NCI-H748 (cell line): ENCODE measurements around the gene PEX1.
"Not testable (repeated sequence)": the region's sequence is repeated elsewhere in the genome, so short reads cannot be mapped to it uniquely, and the experiment has no call there.

ENCODE experiments used
- DNase-seq: peaks from one replicate; lab custom pipeline; 2025; ENCODE audit not compliant: unreplicated experiment; lab: John Stamatoyannopoulos, UW

PEX1 gene

DNA sequence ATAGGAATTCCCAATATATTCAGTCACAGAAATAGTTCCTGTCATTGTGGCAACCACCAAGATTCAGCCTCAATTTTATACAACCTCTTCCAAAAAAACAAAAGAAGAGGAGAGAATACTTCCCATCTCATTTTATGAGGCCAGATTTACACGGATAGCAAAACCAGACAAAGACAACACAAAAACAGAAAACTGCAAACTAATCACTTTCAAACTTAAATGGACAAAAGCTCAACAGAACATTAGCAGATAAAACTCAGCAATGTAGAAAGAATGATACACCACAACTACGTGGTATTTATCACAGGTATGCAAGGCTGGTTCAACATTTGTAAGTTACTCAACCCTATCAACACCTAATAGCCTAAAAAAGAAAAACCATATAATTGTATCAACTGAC is 22.0 kb downstream of the PEX1 start:
- no peak for DNase-seq

DNA sequence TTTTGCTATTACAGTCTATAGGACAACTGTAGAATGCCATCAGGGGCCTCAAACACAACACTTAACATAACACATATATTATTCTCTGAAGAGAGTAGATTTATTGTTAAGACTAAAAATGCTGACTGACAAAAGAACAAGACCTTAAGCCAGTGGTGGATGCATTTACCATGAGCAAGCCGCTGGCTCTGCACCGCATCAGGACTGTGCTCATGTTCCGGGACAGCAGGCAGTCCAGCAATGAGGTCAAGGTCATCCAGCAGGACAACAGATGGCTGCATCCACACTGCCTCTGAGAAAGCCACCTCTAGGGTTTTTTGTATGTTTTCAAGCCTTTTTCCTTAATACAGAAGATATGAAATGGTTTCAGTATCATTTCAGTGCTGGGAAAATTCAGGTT is 23.8 kb downstream of the PEX1 start:
- DNase-seq = no peak

DNA sequence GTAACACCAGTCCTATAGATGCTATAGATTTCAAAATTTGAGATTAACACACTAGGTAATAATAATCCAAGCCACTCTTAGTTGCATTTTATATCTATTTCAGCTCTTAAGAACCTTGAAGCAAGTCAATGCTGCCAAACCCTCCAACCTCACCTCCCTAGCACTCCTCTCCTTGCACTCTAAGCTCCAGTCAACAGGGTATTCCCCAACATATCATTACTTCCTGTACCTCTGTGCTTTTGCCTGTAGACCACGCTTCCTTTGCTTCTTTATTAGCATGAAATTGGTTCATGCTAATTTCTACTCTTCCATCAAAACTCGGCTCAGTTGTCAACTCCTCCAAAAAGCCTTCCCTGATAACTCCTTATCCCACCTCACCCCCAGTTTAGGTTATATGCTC is 24.6 kb downstream of the PEX1 start:
- DNase-seq = no peak

DNA sequence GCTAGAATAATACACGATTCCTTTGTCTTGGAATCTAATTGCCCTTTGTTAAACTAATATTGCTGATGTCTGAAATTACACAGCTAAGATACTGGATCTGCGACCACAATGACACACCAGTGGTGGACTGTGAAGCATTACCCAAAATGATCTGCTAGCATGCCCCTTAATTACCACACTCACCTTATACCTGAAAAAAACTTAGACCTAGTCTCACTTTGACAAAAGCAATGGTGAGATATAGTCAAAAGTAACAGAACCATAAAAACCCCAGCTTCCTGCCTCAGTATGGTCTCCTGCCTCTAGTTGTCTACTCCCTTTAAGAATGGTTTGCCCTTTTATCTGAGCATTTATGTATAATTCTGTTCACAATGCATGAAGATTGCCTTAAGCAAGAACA is 29.8 kb downstream of the PEX1 start:
- no peak for DNase-seq

DNA sequence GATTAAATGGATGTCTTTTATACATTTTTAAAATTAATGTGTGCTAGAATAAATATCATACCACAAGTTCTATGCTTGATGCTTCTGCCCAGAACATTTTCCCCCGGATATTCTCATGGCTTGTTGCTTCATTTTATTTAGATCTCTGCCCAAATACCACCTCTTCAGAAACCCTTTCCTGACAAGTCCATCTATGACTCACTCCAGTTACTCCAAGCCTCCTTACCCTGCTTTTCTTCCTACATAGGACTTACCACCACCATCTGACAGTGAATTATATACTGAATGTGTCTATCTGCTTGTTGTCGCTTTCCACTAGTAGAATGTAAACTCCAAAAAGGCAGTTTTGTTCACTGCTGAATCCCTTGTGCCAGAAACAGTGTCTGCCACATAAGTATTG is 31.4 kb downstream of the PEX1 start:
- no peak for DNase-seq

DNA sequence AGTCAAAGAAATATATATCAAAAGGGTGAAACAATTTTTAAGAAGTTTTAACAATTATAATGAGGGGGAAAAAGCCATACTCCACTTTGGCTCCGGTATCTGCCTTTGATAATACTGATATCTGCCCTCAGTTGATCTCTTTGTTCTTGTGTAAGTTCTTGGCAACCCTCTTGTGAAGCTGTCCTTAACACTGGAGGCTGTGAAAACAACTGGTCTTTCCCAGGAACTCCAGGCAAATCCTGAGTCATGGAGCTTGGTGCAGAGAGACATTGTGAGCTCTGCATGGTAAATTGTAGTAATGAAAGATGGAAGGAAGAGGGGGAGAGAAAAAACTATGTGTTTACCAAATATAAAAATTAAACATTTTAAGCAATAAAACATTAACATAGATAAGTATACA is 38.7 kb downstream of the PEX1 start:
- DNase-seq = no peak

DNA sequence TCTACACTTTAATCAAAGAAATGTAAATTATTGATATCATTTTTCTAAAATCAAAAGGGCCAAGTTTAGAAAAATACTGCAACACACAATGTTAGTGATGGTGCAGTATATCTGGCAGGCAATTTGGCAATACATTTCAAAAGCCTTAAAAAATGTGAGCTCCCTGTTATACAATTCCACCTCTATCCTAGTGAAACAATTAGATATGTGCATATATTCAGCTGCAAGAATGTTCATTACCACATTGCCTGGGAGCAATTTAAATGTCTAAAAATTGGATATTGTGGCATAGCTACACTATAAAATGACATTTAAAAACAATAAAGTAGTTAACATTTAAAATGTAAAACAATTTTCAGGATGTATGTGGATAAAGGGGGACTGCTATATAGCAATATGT is 40.5 kb downstream of the PEX1 start:
- no peak for DNase-seq

DNA sequence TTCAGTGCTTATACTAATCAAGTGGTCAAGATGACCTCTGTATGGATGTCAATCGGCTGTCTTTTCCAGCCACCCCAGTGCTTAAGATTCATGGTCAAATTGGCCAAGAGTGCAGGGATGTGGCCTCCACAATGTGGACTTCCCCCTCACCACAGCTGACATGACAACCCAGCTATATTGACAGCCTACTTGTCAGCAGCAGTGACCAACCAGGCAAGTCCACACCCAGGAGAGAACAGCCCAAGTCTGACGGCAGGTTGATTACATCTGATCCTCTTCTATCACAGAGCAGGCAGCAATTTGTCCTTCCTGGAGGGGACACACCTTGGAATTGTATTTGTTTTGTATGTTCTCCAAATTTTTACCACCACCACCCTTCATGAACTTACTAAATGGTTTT is 42.3 kb downstream of the PEX1 start:
- no peak for DNase-seq

DNA sequence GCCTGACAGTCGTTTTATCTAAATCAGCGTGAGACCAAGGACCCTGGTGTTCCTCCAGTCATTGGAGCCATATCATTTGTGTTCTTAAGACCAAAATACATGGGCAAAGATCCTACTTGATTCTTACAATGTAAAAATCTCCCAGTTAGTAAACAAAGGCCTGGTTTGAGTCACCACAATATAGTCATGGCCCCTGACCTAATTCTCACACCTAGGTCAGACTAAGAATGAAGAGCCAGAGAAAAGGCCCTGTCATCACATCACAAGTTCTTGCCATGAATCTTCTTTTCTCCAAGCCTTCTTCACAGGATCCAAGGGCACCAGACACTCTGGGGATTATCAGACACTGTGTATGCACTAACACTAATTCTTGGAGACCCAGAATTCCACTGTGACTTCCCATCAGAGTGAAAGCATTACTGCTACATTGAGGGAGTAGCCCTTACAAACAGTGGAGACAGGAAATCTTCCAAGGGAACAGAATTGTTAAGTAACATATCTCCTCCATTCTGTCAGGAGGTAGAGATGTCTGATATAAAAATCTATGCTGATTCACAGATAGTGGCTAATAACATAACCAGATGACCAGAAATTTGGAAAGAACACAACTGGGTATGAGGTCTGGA is 42.9 kb downstream of the PEX1 start:
- no peak for DNase-seq

DNA sequence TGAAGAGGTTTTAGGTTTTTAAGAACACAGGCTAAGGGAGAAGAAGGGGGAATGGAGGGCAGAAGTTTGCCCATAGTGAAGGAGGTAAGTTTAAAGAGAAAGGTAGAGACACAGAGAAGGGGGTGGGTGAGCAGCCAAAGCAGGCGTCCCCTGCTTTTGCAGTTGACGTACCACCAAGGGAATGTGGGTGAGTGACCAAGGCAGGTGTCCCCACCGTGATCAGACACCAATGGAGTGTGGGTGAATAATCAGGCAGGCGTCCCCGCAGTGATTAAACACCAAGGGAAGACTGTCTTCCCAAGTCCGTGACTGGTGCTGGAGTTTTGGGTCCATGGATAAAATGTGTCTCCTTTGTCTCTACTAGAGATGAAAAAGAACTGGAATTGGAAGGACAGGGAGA is 44.1 kb downstream of the PEX1 start:
- DNase-seq = not testable (repeated sequence)

DNA sequence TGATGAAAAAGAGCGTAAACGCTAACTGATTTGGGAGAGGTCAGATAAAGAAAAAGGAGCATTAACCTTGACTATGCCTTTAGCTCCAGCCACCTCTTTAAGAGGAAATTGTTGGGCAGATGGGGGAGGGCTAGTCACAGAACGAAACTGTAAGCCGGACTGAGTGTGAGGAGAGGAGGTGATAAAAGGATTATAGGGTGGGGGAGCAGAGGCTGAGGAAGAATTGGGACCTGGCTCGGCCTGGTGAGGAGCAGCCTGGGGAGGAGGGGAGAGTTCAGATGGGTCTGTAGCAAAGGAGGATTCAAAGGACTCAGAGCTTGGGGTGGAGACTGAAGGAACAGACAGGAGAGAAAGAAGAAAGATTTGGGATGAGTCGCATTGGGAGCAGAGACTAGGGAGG is 44.7 kb downstream of the PEX1 start:
- DNase-seq = not testable (repeated sequence)

DNA sequence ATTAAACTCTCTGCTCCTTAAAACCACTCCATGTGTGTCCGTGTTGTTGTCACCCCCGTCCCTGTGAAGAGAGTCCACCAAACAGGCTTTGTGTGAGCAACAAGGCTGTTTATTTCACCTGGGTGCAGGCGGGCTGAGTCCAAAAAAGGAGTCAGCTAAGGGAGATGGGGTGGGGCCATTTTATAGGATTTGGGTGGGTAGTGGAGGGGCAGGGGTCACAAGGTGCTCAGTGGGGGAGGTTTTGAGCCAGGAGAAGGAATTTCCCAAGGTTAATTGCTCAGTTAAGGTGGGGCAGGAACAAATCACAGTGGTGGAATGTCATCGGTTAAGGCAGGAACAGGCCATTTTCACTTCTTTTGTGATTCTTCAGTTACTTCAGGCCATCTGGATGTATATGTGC is 49.2 kb downstream of the PEX1 start:
- DNase-seq = not testable (repeated sequence)

DNA sequence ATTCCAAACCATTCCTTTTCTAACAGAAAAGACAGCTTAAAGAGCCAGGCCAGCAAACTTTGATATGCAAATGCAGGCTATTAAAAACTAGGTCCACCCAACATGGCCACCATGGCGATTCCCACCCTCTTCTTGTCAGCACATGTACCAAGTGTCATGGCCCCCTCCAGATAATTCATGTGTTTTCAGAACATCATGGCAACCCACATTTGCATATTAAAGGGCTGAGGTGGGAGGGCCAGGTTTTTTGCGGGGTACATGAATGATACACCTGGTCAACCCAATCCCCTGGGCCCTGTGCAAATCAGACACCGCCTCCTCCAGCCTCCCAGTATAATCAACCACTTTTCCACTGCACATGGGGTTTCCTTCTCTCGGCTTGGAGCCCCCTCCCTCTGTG is 49.6 kb downstream of the PEX1 start:
- DNase-seq = no peak

DNA sequence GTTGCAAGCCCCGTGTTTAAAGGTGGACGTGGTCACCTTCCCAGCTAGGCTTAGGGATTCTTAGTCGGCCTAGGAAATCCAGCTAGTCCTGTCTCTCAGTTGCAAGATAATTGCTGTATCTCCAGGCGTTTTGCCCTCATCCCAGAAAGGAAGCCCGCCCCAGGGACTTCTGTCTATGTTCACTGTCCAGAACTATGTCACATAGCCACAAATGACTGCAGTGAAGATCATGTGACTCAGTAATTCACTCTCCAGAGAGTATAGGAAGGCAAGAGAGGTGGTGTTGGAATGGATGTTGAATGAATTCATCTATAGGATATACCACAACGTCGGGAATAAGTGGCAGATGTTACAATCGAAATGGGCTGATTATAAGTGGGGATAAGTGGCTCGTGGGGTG is 50.2 kb downstream of the PEX1 start:
- no peak for DNase-seq

DNA sequence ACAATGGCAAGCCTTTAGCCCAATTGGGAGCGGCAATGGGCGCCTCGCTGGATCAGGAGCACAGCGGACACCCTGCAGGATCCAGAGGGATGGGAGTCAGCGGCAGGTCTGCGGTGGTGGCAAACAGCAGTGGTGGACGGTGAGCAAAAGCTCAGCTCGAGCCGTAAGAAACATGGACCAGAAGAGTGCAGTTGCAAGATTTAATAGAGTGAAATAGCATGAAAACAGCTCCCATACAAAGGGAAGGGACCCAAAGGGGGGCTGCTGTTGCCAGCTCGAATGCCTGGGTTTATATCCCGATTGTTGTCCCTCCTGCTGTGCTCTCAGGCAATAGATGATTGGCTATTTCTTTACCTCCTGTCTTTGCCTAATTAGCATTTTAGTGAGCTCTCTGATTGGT is 50.6 kb downstream of the PEX1 start, which contains the start of gene ERVW-1:
ERVW-1 (minus strand) TSS at position 266 of the 400 bp plus-strand sequence. CDS start 7,565 bp downstream, outside the sequence.
- not testable (repeated sequence) for DNase-seq

DNA sequence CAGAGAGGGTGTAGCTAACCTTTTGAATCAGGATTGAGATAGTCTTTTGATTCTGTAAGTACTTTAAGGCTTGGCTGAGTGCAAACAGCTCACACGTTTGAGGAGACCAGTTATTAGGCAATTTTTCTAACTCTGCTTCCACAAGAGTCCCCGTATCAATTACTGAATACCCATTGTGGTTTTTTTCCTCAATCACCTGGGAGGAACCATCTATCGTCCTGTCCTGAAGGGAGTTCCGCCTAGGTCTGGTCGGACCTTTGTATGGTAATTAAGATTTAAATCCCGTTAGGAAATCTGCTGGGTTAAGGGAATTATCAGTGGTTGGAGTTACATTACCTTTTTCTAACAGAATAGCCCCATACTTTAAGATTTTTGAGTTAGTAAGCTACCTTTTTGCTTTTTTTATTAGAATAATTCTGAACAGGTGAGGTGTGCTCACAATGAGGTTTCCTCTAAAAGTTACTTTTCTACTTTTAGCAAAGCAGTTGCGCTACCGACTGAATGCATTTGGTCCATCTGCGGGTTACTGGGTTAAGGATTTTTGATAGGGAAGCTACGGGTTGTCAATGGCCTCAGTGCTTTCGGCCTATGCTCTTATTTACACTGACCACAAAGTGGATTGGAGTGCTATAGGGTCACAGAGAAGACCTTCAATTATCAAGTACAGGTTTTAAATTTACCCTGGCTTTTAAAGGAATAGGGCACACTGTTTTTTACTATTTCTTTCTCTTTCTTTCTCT is 52.3 kb downstream of the PEX1 start:
- not testable (repeated sequence) for DNase-seq

DNA sequence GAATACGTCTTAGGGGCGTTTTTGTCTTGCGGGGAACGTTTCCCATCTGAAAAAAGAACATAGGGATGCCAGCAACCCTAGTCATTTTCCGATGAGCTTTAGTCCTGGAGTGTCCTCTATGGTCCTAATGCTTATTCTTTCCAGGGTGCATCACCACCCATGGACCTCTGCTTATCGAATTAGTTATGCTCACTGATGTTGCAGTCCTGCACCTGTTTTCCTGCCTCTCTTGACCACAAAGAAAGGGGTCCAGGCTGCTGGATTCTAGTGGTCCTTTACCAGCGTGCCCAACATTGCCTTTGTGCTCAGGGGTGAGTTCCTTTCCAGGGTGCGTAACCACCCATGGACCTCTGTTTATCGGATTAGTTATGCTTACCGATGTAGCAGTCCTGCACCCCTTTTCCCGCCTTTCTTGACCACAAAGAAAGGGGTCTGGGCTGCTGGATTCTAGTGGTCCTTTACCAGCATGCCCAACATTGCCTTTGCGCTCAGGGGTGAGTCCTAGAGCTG is 53.0 kb downstream of the PEX1 start:
- not testable (repeated sequence) for DNase-seq

DNA sequence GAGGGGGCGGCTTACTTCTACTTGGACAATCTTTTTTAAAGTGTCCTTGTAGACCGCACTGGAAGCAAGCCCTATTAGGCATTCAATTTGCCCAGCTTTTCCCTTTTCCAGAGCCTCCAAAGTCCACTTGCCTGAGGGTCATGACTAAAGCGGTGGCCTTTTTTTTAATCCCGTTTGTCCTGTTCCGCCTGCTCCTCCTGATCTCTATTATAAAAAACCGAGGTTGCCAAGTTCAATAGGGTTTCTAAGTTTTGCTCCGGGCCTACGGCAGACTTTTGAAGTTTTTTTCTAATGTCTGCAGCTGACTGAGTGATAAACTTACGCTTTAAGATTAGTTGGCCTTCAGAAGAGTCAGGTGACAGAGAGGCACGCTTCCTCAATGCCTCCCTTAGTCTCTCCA is 54.3 kb downstream of the PEX1 start:
- not testable (repeated sequence) for DNase-seq

DNA sequence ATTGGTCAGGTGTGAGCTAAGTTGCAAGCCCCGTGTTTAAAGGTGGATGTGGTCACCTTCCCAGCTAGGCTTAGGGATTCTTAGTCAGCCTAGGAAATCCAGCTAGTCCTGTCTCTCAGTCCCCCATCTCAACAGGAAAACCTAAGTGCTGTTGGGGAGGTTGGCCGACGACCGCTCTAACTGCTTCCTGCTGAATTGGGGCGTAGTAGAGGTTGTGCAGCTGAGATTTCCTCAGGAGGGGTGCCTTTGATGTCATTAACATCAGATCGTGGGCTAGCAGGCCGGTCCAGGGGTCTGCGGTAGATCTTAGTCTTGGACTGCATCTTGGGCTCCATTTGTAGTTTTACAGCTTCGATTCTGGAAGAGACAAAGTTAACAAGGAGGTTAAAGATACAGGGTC is 59.7 kb downstream of the PEX1 start:
- DNase-seq = not testable (repeated sequence)

DNA sequence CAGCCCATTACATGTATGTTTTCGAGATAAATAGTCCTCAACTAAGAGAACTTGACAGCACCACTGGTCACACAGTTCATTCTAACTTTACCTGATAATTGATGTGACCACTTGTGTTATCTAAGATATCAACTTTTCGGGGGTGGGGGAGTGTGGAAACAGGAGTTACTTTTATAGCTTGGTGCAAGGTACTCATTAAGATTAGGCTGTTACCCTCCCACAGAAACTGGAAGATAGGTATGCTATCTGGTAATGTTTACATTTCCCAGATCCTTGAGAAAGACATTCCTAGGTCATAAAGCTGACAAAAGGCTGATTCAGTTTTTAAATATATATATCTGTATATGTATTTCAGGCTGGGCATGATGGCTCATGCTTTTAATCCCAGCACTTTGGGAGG is 61.6 kb downstream of the PEX1 start:
- DNase-seq = no peak

DNA sequence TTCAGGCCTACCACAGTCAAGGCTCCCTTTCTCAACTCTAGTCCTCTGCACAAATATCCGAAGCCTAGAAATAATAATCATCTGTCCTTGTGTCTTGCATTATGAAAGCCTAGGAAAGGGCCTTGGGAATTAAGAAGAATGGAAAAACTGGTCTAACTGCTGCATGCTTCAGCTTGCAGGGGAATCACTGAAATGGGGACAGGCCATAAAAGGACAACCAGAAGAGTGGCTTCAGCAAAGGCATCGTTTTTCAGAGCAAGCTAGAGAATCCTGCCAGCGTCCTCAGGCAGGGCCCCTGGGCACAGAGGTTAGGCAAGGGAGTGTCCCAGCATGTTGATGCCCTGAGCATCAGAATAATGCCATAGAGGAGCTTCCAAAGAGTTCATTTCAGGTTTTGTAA is 63.8 kb downstream of the PEX1 start:
- DNase-seq = no peak

DNA sequence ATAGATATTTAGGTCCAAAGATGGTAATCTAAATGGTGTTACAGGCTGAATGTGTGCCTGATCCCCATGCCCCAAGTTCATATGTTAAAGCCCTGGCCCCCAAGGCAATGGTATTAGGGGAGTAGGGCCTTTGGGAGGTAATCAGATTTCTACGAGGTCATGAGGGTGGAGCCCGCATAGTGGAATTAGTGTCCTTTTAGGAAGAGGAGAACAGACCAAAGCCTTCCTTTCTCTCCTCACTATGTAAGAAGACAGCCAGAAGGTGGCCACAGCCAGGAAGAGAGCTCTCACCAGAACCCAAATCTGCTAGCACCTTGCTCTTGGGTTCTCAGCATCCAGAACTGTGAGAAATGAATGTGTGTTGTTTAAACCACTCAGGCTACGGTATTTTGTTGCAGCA is 65.8 kb downstream of the PEX1 start:
- no peak for DNase-seq
